ENCODE results near the gene ABT1.

ABT1 gene

DNA sequence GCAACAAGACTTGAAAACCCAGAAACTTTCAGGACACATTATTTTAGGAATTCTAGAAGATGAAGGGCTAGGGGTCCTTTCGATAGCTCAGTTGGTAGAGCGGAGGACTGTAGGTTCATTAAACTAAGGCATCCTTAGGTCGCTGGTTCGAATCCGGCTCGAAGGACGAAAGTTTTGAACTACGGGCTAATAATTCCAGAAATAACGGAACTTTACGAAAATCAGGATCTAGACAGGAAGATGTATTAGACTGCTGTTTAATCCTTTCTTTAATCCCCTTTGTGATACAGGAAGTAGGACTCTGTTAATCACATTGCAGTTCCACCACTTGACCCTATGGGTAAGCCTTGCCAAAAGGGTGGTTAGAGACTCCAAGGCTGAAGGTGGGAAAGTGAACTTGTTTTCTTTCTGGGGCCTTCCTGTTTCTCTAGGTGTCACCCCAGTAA is 21.2 kb upstream of the ABT1 start:
- DNase-seq (ENCODE audit: low spot score), result peak; percentile 48

GRCh38 chr6:26576407-26576843 is 20.3 kb upstream of the ABT1 start:
- peak; percentile 27 for DNase-seq (ENCODE audit: low spot score)

GRCh38 chr6:26576929-26577719 is 19.6 kb upstream of the ABT1 start:
- peak; percentile 82 for DNase-seq (ENCODE audit: low spot score)

GRCh38 chr6:26577720-26578072 is 19.1 kb upstream of the ABT1 start:
- no peak for DNase-seq (ENCODE audit: low spot score)

DNA sequence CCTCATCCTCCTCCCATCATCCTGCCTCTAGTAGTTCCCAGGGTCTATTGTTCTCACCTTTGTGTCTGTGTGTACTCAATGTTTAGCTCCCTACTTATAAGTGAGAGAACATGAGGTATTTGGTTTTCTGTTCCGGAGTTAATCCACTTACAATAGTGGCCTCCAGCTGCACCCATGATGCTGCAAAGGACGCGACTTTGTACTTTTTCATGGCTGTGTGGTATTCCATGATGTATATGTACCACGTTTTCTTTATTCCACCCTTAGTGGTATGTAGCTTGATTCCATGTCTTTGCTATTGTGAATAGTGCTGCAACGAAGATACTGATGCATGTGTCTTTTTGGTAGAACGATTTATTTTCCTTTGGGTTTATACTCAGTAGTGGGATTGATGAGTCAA is 18.5 kb upstream of the ABT1 start:
- DNase-seq (ENCODE audit: low spot score), result no peak

DNA sequence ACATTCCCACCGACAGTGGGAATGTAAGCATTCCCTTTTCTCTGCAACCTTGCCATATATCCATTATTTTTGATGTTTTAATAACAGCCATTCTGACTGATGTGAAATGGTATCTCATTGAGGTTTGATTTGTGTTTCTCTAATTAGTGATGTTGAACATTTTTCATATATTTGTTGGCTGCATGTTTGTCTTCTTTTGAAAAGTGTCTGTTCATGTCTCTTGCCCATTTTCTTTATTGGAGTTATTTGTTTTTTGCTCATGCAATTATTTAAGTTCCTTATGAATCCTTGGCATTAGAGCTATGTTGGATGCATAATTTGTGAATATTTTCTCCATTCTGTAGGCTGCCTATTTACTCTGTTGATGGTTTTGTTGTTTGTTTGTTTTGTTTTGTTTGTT is 18.0 kb upstream of the ABT1 start:
- DNase-seq (ENCODE audit: low spot score), result no peak

GRCh38 chr6:26581164-26581915 is 15.4 kb upstream of the ABT1 start:
- no peak for DNase-seq (ENCODE audit: low spot score)

DNA sequence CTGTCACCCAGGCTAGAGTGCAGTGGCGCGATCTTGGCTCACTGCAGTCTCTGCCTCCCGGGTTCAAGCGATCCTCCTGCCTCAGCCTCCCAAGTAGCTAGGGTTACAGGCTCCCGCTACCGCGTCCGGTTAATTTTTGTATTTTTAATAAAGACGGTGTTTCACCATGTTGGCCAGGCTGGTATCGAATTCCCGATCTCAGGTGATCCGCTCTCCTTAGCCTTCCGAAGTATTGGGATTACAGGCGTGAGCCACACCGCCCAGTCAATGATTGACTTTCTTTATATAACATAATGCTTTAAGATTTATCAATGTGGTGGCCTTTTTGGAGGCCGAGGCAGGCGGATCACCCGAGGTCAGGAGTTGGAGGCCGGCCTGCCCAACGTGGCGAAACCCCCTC is 7.8 kb upstream of the ABT1 start:
- no peak for DNase-seq (ENCODE audit: low spot score)

- DNase-seq (ENCODE audit: low spot score), result peak; percentile 38
Measured at GRCh38 chr6:26592649-26593048, 4.1 kb upstream of the ABT1 start.

DNA sequence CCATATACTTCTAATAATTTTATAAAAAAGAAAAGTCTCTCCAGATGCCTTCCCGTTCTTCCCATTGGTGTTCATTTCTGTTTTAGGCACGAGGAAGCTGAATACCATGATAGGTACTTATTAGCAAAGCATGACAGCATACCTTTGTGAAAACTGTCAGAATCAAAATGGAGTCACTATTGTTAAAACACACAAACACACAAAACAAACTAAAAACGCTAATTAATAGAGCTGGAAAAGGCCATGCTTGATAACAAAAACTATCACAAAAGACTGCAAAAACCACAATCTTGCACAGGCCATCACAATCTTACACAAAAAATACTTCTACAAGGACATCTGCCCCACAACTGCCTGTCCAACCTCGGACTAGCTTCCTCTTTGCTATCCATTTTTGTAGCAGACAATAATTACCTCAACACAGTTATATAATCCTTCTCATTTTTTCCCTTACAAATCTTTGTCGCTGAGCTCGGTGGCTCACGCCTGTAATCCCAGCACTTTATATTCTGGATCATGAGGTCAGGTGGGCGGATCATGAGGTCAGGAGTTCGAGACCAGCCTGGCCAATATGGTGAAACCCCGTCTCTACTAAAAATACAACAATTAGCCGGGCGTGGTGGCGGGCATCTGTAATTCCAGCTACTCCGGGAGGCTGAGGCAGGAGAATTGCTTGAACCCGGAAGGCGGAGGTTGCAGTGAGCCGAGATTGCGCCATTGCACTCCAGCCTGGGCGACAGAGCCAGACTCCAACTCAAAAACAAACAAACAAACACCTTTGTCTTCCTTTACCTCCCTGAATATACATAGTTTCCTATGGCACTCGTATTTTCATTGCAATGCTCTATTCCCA is 3.2 kb upstream of the ABT1 start:
- no peak for DNase-seq (ENCODE audit: low spot score)

DNA sequence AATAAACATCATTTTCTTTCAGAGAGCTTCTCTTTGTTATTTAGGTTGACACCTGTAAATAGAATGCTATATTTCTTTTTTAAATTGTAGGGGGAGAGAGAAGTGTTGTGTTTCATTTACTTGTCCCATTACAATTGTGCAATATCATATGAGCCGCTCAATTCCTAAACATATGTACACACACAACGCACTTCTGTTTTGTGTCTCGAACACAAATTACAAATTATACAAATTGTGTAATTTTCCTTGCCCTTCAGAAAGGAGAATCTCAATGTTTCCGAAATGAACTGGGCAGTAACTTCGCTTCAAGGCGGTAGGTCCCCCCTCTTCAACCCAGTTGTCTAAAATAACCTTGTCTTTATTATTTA is 2.6 kb upstream of the ABT1 start:
- DNase-seq (ENCODE audit: low spot score), result no peak

DNA sequence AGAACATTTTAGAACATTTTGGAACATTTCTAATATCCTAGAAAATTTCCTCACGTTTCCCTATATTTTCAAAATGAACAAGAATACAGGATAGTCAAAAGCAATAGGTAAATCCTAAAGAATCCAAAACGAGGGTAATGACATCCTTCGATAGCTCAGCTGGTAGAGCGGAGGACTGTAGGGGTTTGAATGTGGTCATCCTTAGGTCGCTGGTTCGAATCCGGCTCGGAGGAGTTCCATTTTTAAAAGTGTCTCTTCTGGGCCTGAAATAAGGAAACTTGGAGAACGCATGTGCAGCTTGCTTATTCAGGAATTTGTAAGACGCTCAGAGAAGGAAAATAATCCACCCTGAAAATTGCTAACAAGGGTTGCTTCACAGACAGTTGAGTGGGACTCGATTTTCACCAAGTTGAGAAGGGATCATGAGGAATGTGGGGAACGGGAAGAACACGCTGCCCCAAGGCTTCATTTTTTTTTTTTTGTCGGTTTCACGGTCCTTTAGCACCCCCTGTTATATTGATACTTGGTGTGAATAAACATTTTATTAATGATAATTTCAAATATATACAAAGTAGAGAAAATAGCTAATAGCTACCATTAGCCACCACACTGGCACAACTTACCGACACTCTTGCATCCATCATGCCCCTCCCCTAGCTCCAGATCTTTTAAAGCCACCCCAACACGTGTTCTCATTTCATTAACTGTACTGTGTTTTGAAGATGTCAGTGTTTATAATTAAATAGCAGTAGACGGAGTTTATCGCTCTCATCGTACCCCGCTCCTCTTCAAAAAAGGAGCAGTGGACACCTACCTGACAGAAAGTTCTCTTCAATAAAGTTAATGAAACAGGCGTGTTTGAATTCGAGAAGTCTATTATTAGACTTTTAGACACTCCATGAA is 1.8 kb upstream of the ABT1 start:
- DNase-seq (ENCODE audit: low spot score), result peak; percentile 79

DNA sequence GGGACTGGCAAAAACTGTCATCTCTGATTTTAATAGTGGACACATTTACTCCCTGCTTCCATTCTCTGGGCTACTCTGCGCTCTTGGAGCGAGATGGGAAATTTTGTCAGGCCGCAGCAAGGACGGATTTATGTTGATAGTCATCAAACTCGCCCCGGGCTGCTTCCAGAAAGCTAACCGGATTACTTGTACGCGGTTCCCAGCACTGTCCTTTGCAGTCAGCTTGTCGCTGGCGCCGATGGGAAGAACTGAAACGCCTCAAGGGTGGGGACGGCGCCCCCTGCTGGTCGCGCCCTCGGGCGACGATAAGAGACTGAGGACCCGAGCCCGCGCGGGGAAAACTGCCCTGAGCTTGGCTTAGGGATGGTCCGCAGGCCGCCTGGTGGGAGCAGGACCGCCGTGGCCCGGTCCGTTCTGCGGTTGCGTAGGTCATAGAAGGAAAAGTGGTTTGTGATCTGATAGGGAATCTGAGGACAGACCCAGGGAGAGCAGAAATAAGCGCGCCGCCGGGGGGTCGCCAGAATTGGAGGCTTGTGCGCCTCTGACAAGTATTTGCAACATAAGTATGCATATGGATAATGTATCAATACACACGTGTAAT is 984 bp upstream of the ABT1 start:
- DNase-seq (ENCODE audit: low spot score), result peak; percentile 92

- DNase-seq (ENCODE audit: low spot score), result no peak
Measured at GRCh38 chr6:26597389-26597766, 625 bp downstream of the ABT1 start.

- no peak for DNase-seq (ENCODE audit: low spot score)
Measured at GRCh38 chr6:26597821-26598220, 1.1 kb downstream of the ABT1 start.

DNA sequence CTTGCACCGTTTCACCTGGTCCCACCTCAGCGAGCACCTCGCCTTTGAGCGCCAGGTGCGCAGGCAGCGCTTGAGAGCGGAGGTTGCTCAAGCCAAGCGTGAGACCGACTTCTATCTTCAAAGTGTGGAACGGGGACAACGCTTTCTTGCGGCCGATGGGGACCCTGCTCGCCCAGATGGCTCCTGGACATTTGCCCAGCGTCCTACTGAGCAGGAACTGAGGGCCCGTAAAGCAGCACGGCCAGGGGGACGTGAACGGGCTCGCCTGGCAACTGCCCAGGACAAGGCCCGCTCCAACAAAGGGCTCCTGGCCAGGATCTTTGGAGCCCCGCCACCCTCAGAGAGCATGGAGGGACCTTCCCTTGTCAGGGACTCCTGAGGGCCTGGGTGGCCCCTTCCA is 1.5 kb downstream of the ABT1 start:
- no peak for DNase-seq (ENCODE audit: low spot score)

DNA sequence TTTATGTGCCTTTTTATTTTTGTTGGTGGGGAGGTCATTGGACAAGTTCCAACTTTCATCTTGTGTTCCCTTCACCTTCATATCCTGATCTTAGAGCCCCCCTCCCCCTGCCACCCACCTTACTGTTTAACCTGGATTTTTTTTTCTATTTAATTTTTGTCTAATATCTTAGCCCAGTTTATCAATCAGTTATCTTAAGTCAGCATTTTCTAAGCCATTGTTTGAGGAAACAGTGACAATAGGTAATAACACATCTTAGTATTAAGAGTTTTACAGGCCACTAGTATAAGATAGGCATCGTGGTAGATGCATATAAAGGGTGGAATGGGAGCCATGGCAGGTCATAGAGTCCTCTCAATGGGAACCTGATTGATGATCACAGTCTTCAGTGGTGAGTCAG is 2.4 kb downstream of the ABT1 start:
- no peak for DNase-seq (ENCODE audit: low spot score)

DNA sequence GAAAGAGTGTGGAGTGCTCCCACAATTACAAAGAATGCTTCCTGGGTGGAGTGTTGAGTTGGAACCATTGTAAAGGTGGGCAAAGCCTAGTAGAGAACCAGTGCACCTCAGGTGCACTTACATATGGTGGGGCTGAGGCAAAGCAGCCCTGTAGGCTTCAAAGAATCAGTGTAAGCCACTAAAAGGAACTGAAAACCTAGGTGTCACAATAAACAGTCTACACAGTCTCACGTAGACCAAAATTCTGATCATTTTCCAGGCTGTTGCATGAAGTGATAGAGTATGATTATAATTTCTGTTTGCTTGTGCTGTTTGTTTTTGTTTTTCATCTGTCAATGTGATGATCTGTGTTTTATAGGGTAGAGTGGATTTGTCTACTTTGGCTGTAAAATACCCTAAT is 2.8 kb downstream of the ABT1 start:
- DNase-seq (ENCODE audit: low spot score), result no peak

- no peak for DNase-seq (ENCODE audit: low spot score)
Measured at GRCh38 chr6:26600759-26601158, 4.0 kb downstream of the ABT1 start.

DNA sequence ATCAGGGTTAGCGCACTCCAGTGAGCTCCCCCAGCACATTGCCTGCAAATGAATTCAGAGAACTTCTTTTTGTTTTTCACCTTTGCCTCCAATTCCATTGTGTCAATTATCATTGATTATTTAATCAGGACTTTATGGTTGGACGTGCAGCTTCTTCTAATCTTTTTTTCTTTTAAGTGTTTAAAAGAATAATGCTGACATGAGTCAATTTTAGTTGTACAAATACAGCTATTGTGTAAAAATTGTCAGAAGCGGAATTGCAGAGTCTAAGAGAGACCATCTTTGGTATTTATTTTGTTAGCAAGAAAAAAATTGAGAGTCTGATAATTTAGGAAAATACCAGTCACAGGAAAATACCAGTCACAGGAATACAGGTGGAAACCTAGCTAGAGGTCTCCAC is 5.5 kb downstream of the ABT1 start:
- DNase-seq (ENCODE audit: low spot score), result no peak

GRCh38 chr6:26604026-26604425 is 7.3 kb downstream of the ABT1 start:
- no peak for DNase-seq (ENCODE audit: low spot score)

Data from RKO (cell line).